GM12874 (cell line): ENCODE measurements around the gene TELO2.

Experiments
- TF ChIP-seq, protein P1 (sequence below): IDR thresholded peaks from 2 replicates; pipeline ENCODE4 v1.5.1; 2011; ENCODE audit warnings: low read depth, mild to moderate bottlenecking, control low read depth, low read length, moderate library complexity; ENCODE audit not compliant: insufficient read depth

TELO2 gene

DNA sequence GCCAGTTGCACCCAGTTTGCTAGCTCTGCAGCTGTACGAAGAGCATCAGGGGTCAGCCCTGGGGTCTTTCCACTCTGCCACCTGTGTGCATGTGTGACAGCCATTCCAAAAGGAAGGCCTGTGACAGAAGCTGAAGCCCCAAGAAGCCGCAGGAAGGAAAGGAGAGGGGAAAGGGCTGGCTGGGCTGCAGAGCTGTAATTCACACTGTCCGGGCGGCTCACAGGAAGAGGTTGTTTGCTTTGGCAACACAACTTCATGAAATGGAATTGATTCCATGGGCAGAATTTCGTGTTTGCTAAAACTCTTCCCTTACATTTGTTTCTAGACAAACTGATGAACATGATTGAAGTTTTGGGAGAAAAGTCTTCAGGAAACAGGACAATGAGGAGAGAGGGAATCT is 55.1 kb downstream of the TELO2 start:
- TF ChIP-seq, protein P1, sequence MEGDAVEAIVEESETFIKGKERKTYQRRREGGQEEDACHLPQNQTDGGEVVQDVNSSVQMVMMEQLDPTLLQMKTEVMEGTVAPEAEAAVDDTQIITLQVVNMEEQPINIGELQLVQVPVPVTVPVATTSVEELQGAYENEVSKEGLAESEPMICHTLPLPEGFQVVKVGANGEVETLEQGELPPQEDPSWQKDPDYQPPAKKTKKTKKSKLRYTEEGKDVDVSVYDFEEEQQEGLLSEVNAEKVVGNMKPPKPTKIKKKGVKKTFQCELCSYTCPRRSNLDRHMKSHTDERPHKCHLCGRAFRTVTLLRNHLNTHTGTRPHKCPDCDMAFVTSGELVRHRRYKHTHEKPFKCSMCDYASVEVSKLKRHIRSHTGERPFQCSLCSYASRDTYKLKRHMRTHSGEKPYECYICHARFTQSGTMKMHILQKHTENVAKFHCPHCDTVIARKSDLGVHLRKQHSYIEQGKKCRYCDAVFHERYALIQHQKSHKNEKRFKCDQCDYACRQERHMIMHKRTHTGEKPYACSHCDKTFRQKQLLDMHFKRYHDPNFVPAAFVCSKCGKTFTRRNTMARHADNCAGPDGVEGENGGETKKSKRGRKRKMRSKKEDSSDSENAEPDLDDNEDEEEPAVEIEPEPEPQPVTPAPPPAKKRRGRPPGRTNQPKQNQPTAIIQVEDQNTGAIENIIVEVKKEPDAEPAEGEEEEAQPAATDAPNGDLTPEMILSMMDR = no peak

DNA sequence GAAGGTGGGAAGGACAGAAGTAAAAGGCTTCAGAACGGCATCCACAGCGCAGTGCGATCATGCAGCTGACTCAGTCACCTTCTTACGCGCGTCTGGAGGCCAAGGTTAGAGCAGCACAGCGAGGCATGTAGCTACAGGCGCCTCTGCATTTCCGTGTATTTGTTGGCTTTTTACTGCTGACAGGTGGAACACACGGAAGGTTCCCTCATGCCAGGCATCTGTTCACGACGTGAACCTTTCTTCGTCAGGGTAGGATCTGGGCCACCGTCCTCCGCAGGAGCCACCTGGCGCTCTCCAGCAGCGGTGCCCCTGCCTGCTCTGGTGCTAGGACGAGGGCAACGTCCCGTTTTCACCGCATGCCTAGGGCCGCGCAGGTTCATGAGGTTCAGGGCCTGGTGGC is 55.6 kb downstream of the TELO2 start:
- TF ChIP-seq, protein P1 = no peak

DNA sequence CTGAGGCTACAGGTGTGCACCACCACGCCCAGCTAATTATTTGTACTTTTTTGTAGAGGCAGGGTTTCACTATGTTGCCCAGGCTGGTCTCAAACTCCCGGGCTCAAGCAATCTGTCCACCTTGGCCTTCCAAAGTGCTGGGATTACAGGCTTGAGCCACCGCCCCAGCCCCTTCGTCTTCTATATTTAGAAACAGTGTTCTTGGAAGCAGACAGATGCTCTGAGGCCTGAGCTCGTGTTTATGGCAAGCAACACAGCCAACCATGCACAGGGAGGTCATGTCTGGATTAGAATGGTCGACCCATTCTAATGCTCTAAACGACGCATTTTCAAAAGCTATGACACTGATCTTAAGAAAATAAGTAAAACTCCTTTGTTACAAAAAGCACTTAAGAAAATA is 56.9 kb downstream of the TELO2 start:
- TF ChIP-seq, protein P1 = no peak

DNA sequence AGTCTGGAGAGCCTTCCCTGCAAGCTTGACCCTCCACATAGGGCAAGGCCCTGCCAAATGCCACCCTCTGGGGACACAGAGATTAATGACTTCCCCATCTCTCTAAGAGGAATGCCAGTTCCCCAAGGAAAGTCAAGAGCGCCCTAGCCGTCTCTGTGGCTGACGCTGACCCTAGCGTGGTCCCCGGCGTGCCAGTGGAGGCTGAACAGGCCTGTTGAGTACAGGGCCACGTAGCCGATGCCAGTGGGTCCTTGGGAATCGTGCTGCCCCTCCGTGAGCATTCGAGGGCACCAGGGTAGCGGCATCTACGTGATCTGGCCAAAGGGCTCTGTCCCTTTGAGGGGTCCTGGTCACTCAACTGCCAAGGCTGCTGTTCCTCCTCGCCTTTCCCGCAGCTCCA is 57.5 kb downstream of the TELO2 start:
- TF ChIP-seq, protein P1 = no peak

DNA sequence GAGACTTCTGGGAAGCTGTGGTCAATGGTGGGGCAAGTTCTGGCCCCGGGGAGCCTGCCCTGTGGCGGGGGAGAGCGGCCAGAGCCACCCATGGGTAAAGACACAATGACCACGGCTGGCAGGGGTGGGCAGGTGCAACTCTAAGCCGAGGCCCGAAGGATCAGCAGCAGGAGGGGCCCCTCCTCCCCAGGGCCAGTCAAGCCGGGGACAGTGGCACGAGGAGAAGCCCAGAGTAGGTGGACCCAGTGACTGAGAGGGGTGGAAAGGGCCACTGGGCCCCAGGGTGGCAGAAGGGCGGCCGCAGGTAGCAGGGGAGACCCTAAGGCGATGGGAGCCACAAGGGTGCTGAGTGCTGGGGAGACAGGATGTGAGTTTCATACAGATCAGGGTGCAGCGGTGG is 58.0 kb downstream of the TELO2 start:
- TF ChIP-seq, protein P1 = no peak

DNA sequence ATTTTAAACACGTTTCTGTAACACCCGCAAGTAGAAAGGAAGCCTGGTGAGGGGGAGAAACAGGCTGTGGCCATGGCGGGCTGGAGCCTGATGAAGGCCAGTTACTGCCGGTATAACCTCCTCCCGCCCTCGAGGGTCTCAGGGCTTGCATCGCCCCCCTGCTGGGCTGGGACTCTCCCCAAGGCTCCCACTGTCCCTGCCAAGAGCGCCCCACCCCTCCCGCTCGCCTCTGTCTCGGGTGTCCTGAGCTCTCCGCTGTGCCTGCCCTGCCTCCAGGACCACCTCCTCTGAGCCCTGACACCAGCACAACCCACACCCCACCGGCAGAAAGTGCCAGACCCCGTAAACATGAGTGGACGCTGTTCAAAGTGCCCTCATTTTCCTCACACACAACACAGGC is 59.0 kb downstream of the TELO2 start:
- TF ChIP-seq, protein P1 = no peak

DNA sequence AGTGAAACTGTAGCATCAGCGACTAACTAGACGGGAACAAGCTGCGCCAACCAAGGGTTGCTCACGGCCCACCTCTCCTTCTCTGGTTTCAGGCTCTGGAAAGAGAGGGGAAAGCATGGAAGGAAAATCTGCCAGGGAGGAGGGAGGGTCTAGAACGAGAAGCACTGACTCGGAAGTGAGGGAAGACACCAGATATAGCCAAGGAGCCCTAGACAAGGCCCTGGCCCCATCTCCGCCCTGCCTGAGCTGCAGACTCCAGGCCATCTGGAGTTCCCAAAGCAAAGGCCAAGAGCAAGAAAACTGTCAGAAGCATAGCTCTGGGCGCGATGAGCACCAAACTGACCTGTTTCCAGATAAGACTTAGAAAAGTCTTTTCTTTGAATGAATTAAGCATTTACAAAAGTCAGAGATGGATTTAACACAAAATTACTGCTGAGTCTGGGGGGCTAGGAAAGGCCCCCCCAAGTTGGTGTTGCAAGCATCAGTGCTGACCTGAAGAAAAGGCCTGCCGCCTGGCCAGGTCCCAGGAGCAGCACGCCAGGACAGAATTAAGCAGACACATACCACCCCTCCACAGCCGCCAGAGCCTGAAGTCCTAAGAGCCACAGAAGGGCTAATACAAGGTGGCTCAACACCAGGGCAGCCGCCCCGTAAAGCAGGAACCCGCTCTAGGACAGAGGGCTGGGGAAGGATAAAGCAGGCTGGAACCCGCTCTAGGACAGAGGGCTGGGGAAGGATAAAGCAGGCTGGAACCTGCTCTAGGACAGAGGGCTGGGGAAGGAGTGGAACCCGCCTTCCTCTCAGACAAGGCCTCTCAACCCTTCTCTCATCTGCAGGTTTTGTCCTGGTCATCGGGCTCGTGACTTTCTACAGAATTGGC is 61.0 kb downstream of the TELO2 start:
- TF ChIP-seq, protein P1 = no peak
